ENCODE measurements around the gene NUBPL.
"Not testable (repeated sequence)": the region's sequence is repeated elsewhere in the genome, so short reads cannot be mapped to it uniquely, and the experiment has no call there.

NUBPL gene

DNA sequence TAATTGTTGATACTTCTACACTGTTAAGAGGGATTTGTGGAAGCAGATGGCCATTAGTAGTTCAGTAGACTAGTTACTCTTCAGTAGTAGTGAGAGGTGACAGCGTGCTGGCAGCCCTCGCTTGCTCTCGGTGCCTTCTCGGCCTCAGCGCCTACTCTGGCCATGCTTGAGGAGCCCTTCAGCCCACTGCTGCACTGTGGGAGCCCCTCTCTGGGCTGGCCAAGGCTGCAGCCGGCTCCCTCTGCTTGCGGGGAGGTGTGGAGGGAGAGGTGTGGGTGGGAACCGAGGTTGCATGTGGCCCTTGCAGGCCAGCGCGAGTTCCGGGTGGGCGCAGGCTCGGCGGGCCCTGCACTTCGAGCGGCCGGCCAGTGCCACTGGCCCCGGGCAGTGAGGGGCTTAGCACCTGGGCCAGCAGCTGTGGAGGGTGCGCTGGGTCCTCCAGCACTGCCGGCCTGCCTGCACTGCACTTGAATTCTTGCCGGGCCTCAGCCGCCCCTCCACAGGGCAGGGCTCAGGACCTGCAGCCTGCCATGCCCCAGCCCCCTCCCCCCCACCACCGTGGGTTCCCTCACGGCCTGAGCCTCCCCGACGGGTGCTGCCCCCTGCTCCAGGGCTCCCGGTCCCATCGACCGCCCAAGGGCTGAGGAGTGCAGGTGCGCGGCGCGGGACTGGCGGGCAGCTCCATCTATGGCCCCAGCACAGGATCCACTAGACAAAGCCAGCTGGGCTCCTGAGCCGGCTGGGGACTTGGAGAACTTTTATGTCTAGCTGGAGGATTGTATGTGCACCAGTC is 139.3 kb downstream of the NUBPL start:
- H3K27ac ChIP-seq: no peak overlapping the region
- H3K4me3 ChIP-seq (ENCODE audit: low read depth in 1 of 2, low read length in 1 of 2): no peak overlapping the region
- TF ChIP-seq, protein P1, sequence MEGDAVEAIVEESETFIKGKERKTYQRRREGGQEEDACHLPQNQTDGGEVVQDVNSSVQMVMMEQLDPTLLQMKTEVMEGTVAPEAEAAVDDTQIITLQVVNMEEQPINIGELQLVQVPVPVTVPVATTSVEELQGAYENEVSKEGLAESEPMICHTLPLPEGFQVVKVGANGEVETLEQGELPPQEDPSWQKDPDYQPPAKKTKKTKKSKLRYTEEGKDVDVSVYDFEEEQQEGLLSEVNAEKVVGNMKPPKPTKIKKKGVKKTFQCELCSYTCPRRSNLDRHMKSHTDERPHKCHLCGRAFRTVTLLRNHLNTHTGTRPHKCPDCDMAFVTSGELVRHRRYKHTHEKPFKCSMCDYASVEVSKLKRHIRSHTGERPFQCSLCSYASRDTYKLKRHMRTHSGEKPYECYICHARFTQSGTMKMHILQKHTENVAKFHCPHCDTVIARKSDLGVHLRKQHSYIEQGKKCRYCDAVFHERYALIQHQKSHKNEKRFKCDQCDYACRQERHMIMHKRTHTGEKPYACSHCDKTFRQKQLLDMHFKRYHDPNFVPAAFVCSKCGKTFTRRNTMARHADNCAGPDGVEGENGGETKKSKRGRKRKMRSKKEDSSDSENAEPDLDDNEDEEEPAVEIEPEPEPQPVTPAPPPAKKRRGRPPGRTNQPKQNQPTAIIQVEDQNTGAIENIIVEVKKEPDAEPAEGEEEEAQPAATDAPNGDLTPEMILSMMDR (IDR thresholded peaks at IDR 0.05): no peak
- H3K36me3 ChIP-seq: no peaks in the 10 kb centered on the region
- no peaks in the 10 kb centered on the region for H3K4me1 ChIP-seq (ENCODE audit: control insufficient read depth in 1 of 2, insufficient read depth in 1 of 2, low read depth in 1 of 2, low read length in 1 of 2)
- H3K27me3 ChIP-seq: no peaks in the 10 kb centered on the region
- no peaks in the 10 kb centered on the region for H3K9me3 ChIP-seq

DNA sequence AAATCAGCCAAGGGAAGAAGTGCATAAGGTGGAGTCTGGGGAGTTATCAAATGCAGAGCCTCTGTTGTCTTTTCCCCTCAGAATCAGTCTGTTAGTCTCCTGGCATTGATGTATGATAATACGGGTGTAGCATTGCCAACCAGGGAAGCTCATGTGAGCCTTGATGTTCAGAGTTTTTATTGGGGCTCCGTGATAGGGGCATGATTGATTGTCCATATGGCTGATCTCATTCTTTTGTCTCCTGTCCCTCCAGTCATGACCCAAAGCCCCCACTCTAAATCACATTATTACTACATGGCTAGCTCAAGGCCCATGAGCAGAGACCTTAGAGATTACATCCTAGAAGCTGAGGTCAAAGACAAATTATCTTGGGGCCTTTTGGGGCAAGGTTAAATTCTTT is 140.9 kb downstream of the NUBPL start:
- no peaks in the 10 kb centered on the region for H3K36me3 ChIP-seq
- H3K4me3 ChIP-seq (ENCODE audit: low read depth in 1 of 2, low read length in 1 of 2): no peak overlapping the region
- no peaks in the 10 kb centered on the region for H3K4me1 ChIP-seq (ENCODE audit: control insufficient read depth in 1 of 2, insufficient read depth in 1 of 2, low read depth in 1 of 2, low read length in 1 of 2)
- TF ChIP-seq, protein P1 (IDR thresholded peaks at IDR 0.05): no peak
- H3K27ac ChIP-seq: no peak overlapping the region
- H3K9me3 ChIP-seq: no peaks in the 10 kb centered on the region
- H3K27me3 ChIP-seq: no peaks in the 10 kb centered on the region

DNA sequence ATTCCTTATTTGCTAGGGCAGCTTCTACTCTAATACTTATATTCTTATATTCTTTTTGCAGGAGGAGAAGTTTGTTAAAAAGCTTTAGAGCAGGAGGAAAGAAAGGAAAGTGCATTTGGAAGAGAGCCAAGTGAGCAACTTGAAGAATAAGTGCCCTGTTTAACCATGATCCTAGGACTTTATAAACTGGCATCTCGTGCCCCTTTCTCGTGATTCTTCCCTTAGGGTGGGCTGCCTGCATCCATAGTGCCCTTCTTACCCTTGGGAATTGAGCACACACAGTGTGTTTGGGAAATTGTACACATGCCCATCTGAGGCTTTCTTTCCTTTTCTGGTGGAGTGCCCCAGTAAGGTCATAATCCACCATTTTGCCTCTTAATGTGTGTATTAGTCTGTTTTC is 141.9 kb downstream of the NUBPL start:
- Histone ChIP-seq H3K27ac (no peak overlapping the region), H3K27me3 (no peaks in the 10 kb centered on the region)

DNA sequence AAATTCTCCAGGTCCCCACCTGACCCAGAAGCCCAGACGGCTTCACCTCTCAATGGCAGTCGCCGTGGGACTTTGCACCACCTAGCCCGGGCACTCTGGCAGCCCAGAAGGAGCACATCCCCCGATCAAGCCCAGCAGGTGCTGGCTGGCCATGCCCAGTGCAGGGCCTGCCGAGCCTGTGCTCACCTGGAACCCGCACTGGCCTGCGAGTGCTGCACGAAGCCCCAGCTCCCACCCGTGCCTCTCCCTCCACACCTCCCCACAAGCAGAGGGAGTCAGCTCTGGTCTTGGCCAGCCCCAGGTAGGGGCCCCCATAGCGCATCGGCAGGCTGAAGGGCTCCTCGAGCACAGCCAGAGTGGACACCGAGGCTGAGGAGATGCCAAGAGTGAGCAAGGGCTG is 144.5 kb downstream of the NUBPL start:
- no peaks in the 10 kb centered on the region for H3K9me3 ChIP-seq
- H3K4me1 ChIP-seq (ENCODE audit: control insufficient read depth in 1 of 2, insufficient read depth in 1 of 2, low read depth in 1 of 2, low read length in 1 of 2): no peaks in the 10 kb centered on the region
- no peaks in the 10 kb centered on the region for H3K36me3 ChIP-seq
- TF ChIP-seq, protein P1 (IDR thresholded peaks at IDR 0.05): no peak
- H3K27ac ChIP-seq: no peak overlapping the region
- H3K4me3 ChIP-seq (ENCODE audit: low read depth in 1 of 2, low read length in 1 of 2): no peak overlapping the region
- no peaks in the 10 kb centered on the region for H3K27me3 ChIP-seq

More for the DNA sequence above, 141.9 kb downstream of the NUBPL start:
- Histone ChIP-seq H3K4me1 (ENCODE audit: control insufficient read depth in 1 of 2, insufficient read depth in 1 of 2, low read depth in 1 of 2, low read length in 1 of 2) (no peaks in the 10 kb centered on the region), H3K36me3 (no peaks in the 10 kb centered on the region), H3K4me3 (ENCODE audit: low read depth in 1 of 2, low read length in 1 of 2) (no peak overlapping the region), H3K9me3 (no peaks in the 10 kb centered on the region)
- TF ChIP-seq, protein P1 (IDR thresholded peaks at IDR 0.05): no peak

DNA sequence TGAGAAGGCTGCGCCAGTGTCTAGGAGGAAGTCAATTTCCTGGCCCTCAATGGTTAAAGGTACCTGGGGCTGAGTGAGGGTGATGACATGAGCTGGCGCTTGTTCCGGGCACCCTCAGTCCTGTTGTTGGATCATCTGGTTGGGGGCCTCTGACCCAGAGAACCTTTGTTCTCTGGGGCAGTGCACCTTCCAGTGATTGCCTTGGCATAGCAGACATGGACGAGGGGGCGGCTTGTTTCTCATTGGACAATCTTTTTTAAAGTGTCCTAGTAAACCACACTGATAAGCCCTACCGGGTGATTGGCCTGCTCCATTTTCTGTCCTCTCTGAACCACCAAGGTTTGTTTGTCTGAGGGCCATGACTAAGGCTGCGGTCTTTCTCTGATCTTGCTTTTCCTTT is 147.5 kb downstream of the NUBPL start:
- H3K27ac ChIP-seq; H3K9me3 ChIP-seq; H3K27me3 ChIP-seq; H3K36me3 ChIP-seq; H3K4me1 ChIP-seq (ENCODE audit: control insufficient read depth in 1 of 2, insufficient read depth in 1 of 2, low read depth in 1 of 2, low read length in 1 of 2); H3K4me3 ChIP-seq (ENCODE audit: low read depth in 1 of 2, low read length in 1 of 2): not testable (repeated sequence)

DNA sequence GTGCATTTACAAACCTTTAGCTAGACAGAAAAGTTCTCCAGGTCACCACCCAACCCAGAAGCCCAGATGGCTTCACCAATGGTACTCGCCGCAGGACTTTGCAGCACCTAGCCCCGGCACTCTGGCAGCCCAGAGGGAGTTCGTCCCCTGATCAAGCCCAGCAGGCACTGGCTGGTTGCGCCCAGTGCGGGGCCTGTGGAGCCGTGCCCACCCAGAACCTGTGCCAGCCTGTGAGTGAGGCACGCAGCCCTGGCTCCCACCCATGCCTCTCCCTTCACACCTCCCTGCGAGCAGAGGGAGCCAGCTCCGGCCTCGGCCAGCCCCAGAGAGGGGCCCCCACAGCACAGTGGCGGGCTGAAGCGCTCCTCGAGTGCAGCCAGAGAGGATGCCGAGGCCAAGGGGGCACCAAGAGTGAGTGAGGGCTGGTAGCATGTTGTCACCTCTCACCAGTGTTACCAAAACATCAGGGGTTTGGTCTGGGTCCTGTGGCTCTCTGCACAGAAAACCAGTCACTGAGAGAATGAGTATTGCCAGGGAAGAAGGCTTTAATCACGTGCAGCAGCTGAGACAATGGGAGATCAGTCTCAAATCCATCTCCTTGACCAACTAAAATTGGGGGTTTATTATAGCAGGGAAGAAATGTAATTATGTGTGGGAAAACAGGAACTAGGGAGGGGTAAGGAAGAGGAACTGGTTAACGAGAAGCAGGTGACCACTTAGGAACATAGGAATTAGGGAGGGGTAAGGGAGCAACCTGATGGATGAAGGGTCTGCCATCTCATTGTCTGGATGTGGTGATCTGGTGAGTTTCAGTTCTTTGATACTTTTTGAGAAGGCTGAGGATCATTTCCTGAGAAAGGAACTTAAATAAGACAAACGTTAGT is 151.3 kb downstream of the NUBPL start:
- Histone ChIP-seq H3K9me3 (no peaks in the 10 kb centered on the region), H3K4me3 (ENCODE audit: low read depth in 1 of 2, low read length in 1 of 2) (no peak overlapping the region), H3K4me1 (ENCODE audit: control insufficient read depth in 1 of 2, insufficient read depth in 1 of 2, low read depth in 1 of 2, low read length in 1 of 2) (no peaks in the 10 kb centered on the region), H3K36me3 (no peaks in the 10 kb centered on the region), H3K27me3 (no peaks in the 10 kb centered on the region), H3K27ac (no peak overlapping the region)
- TF ChIP-seq, protein P1 (IDR thresholded peaks at IDR 0.05): no peak

Data from neutrophil (primary cell).